ENCODE data around the gene MMP2. TPM values are rescaled to one million over a fixed set of nuclear protein-coding genes. Genes with fewer than 3 reads are reported as not detected.

Gene MMP2
- total and polyA plus RNA-seq, 2 of the 8 experiments (the other 6 are each of a cell fraction or from before 2014, with no cell fraction given) = 33.6 to 58.2 TPM

DNA sequence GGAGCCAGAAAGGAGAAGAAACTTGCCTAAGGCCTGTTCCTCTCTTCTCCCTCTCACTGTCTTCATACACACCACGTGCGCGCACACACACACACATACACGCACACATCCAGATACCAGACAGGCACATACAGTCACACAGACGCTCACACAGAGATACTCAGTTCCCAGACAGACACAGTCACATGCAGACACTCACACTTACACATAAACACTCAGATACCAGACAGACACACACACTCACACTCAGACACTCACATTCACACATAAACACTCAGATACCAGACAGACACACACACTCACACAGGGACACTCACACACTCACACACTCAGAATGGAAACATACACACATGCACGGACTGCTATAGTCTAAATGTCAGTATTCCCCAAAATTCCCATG lies 24.1 kb upstream of the MMP2 start:
- Histone ChIP-seq H3K79me2 (ENCODE audit: control insufficient read depth in 1 of 2, insufficient read depth in 2 of 2, low read length in 2 of 2) (no peaks in the 10 kb centered on the region), H3K79me1 (ENCODE audit: low read depth, low read length) (no peaks in the 10 kb centered on the region), H2AFZ (ENCODE audit: low read length) (no peak overlapping the region), H2BK120ac (replicated peaks; ENCODE audit: low read depth, low read length) (no peak overlapping the region), H3K4ac (replicated peaks; ENCODE audit: insufficient read length, low read depth, low read length) (no peak overlapping the region), H3K18ac (ENCODE audit: extremely low read depth, low read length) (no peak overlapping the region), H3K14ac (ENCODE audit: insufficient read length) (no peak overlapping the region), H3K23me2 (ENCODE audit: low read depth, low read length) (no peaks in the 10 kb centered on the region; the same call in 1 of the 2 replicates), H3K27me3 (replicated peaks in 1 of 4; ENCODE audit: control insufficient read depth in 3 of 4, extremely low read depth in 1 of 4, insufficient read depth in 3 of 4, low read length in 3 of 4) (no peaks in the 10 kb centered on the region), H2BK20ac (ENCODE audit: low read length) (no peak overlapping the region), H4K5ac (ENCODE audit: insufficient read length, low read depth, low read length) (no peak overlapping the region), H3K27ac (ENCODE audit: low read depth, low read length) (no peak overlapping the region), H4K20me1 (replicated peaks in 1 of 2; ENCODE audit: control insufficient read depth in 1 of 2, insufficient read depth in 2 of 2, low read length in 2 of 2) (peaks cover 0 to 3% of the 10 kb centered on the region in 2 experiments), H2BK5ac (ENCODE audit: low read depth, low read length) (no peak overlapping the region), H4K8ac (ENCODE audit: extremely low read depth, insufficient read depth, low read length) (no peak overlapping the region), H2AK5ac (ENCODE audit: low read depth, low read length) (no peak overlapping the region), H3K4me3 (ENCODE audit: extremely low read depth in 1 of 4, insufficient read depth in 2 of 4, low read depth in 3 of 4, low read length in 4 of 4) (no peak overlapping the region), H3K56ac (replicated peaks; ENCODE audit: insufficient read length, low read depth, low read length) (no peak overlapping the region), H3K36me3 (ENCODE audit: control insufficient read depth in 2 of 4, insufficient read depth in 4 of 4, low read length in 3 of 4) (no peaks in the 10 kb centered on the region), H3K23ac (ENCODE audit: insufficient read length) (no peak overlapping the region), H3K4me2 (ENCODE audit: insufficient read depth in 1 of 2, low read depth in 2 of 2, low read length in 2 of 2) (no peak overlapping the region), H3K4me1 (replicated peaks in 1 of 4; ENCODE audit: control insufficient read depth in 3 of 4, insufficient read depth in 4 of 4, low read length in 3 of 4) (no peaks in the 10 kb centered on the region), H4K91ac (replicated peaks; ENCODE audit: insufficient read length, low read length) (no peak overlapping the region), H3K9ac (replicated peaks in 1 of 4; ENCODE audit: extremely low read depth in 1 of 4, low read depth in 3 of 4, low read length in 3 of 4) (no peak overlapping the region), H3K9me3 (ENCODE audit: insufficient read depth in 2 of 2, low read depth in 1 of 2, low read length in 1 of 2) (no peaks in the 10 kb centered on the region), H2BK15ac (ENCODE audit: low read length) (no peak overlapping the region), H2BK12ac (ENCODE audit: low read depth, low read length) (no peak overlapping the region)
- ChIA-PET POLR2A (ENCODE audit: partially characterized antibody) (no interaction called here), CTCF (ENCODE audit: partially characterized antibody) (interaction anchor here (1.6 kb wide), 1 partner anchor 10 kb away, joined by 5 read pairs; no protein-coding TSS in a partner anchor)
- FAIRE-seq = no peak
- WGBS, 2 experiments (ENCODE audit: extremely low coverage in 1 of 2, insufficient coverage in 1 of 2, insufficient read length in 1 of 2, insufficient replicate concordance in 2 of 2, low coverage in 1 of 2, low lambda C conversion rate in 2 of 2, missing lambda C conversion rate in 1 of 2) = 72% methylated on average over 6 of the region's 6 CpGs; no CpG with 5 or more reads in 1 of the 2 experiments
- no peak for DNase-seq (ENCODE audit: low read depth in 1 of 2, low spot score in 2 of 2)
- TF ChIP-seq JUND (IDR thresholded peaks at IDR 0.05; ENCODE audit: low read length) (no peak), SIX5 (IDR thresholded peaks at IDR 0.05; ENCODE audit: low read depth, low read length) (no peak), SP2 (IDR thresholded peaks at IDR 0.05; ENCODE audit: low read length) (no peak), CEBPB (IDR thresholded peaks at IDR 0.05; ENCODE audit: low read depth, low read length) (no peak), RBBP5 (IDR thresholded peaks at IDR 0.05; ENCODE audit: borderline replicate concordance, low read depth, low read length) (no peak), EP300 (IDR thresholded peaks at IDR 0.05; ENCODE audit: borderline replicate concordance in 1 of 2, low read depth in 2 of 2, low read length in 2 of 2) (no peak), KDM1A (IDR thresholded peaks at IDR 0.05; ENCODE audit: borderline replicate concordance, low read length) (no peak), POU5F1 (IDR thresholded peaks at IDR 0.05; ENCODE audit: low read depth, low read length) (no peak)
- TF ChIP-seq, protein P1, sequence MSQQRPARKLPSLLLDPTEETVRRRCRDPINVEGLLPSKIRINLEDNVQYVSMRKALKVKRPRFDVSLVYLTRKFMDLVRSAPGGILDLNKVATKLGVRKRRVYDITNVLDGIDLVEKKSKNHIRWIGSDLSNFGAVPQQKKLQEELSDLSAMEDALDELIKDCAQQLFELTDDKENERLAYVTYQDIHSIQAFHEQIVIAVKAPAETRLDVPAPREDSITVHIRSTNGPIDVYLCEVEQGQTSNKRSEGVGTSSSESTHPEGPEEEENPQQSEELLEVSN (IDR thresholded peaks at IDR 0.05) = no peak
